Memory B cell (primary cell): Measurements from ENCODE around the gene RALGDS.

Source experiments
- ATAC-seq: fragments of 150-1000 bp; cut with Tn5 transposase; 2 replicates; pipeline ENCODE4 v1.10.0; 2021; ENCODE audit warnings: low read depth, mild to moderate bottlenecking, moderate library complexity
- DNase-seq, 2 donors: peaks; one replicate each; pipeline ENCODE4 v3.0.0; 2022; ENCODE audit warnings: low spot score in 2 of 2
- H3K27ac Mint-ChIP-seq: one replicate; pipeline ENCODE4 v1.8.0; 2022; ENCODE audit warnings: mild to moderate bottlenecking, moderate library complexity, mixed read lengths
- H3K27me3 Mint-ChIP-seq: one replicate; pipeline ENCODE4 v1.8.0; 2022; ENCODE audit warnings: mixed read lengths
- H3K36me3 Mint-ChIP-seq: one replicate; pipeline ENCODE4 v1.8.0; 2022; ENCODE audit warnings: mild to moderate bottlenecking, mixed read lengths
- H3K4me1 Mint-ChIP-seq: one replicate; pipeline ENCODE4 v1.8.0; 2022; ENCODE audit warnings: mixed read lengths
- H3K4me3 Mint-ChIP-seq: one replicate; pipeline ENCODE4 v1.8.0; 2022; ENCODE audit warnings: mild to moderate bottlenecking, moderate library complexity, mixed read lengths
- H3K9me3 Mint-ChIP-seq: one replicate; pipeline ENCODE4 v1.8.0; 2022; ENCODE audit warnings: mixed read lengths

Gene RALGDS

GRCh38 chr9:133134388-133135145 is 13.5 kb upstream of the RALGDS start:
- no peak for DNase-seq
- Mint-ChIP-seq H3K9me3 (no peaks in the 10 kb centered on the region), H3K4me1 (peaks cover 35% of the 10 kb centered on the region), H3K4me3 (no peak overlapping the region), H3K27ac (peak overlapping the region; percentile 100), H3K36me3 (no peaks in the 10 kb centered on the region), H3K27me3 (no peaks in the 10 kb centered on the region)
- ATAC-seq, result no peak

- DNase-seq (peak; percentile 82 to 83), ATAC-seq (peak; percentile 94)
- H3K9me3 Mint-ChIP-seq, result no peaks in the 10 kb centered on the region
- peaks cover 35% of the 10 kb centered on the region for H3K4me1 Mint-ChIP-seq
- H3K27ac Mint-ChIP-seq, result peak overlapping the region; percentile 100
- no peaks in the 10 kb centered on the region for H3K36me3 Mint-ChIP-seq
- no peaks in the 10 kb centered on the region for H3K27me3 Mint-ChIP-seq
- peak overlapping the region; percentile 69 for H3K4me3 Mint-ChIP-seq
These were observed 12.8 kb upstream of the RALGDS start for GRCh38 chr9:133133681-133134387.

GRCh38 chr9:133132174-133132573 is 11.1 kb upstream of the RALGDS start:
- DNase-seq (no peak), ATAC-seq (no peak)
- H3K9me3 Mint-ChIP-seq, result no peaks in the 10 kb centered on the region
- peaks cover 40% of the 10 kb centered on the region for H3K4me1 Mint-ChIP-seq
- no peaks in the 10 kb centered on the region for H3K36me3 Mint-ChIP-seq
- H3K27ac Mint-ChIP-seq, result peak overlapping the region; percentile 100
- no peak overlapping the region for H3K4me3 Mint-ChIP-seq
- no peaks in the 10 kb centered on the region for H3K27me3 Mint-ChIP-seq

GRCh38 chr9:133131506-133131905 is 10.5 kb upstream of the RALGDS start:
- Mint-ChIP-seq H3K4me1 (peaks cover 44% of the 10 kb centered on the region), H3K27me3 (no peaks in the 10 kb centered on the region), H3K4me3 (peak overlapping the region; percentile 69), H3K27ac (peak overlapping the region; percentile 100), H3K9me3 (no peaks in the 10 kb centered on the region), H3K36me3 (no peaks in the 10 kb centered on the region)
- DNase-seq (no peak), ATAC-seq (no peak)

DNA sequence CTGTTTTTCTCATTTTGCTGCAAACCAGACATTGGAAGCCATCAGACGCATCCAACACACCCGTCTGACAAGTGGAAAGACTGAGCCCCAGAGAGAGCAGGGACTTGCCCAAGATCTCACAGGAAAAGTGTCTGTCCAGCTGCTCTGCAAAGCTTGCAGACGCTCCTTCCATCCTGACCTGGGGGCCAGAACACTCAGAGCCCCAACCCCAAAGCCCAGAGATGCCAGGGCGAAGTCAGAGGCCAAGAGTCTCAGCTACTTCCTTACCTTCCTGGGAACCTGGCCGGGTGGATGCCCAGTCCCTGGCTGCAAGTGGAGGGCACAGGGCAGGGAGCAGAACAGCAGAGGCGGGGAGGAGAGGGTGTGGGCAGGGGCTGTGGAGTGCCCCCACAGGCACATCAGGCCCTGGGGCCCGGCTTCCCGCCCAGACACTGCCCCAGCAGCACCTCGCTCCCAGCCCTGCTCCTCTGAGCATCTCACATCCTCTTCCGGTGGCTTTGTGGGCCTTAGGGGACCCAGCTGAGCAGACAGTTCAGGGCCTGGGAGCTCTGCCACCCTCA is 9.7 kb upstream of the RALGDS start:
- Mint-ChIP-seq H3K27me3 (no peaks in the 10 kb centered on the region), H3K27ac (peak overlapping the region; percentile 100), H3K4me1 (peaks cover 44% of the 10 kb centered on the region), H3K4me3 (peak overlapping the region; percentile 55), H3K9me3 (no peaks in the 10 kb centered on the region), H3K36me3 (no peaks in the 10 kb centered on the region)
- peak; percentile 47 for ATAC-seq
- DNase-seq, result no peak

DNA sequence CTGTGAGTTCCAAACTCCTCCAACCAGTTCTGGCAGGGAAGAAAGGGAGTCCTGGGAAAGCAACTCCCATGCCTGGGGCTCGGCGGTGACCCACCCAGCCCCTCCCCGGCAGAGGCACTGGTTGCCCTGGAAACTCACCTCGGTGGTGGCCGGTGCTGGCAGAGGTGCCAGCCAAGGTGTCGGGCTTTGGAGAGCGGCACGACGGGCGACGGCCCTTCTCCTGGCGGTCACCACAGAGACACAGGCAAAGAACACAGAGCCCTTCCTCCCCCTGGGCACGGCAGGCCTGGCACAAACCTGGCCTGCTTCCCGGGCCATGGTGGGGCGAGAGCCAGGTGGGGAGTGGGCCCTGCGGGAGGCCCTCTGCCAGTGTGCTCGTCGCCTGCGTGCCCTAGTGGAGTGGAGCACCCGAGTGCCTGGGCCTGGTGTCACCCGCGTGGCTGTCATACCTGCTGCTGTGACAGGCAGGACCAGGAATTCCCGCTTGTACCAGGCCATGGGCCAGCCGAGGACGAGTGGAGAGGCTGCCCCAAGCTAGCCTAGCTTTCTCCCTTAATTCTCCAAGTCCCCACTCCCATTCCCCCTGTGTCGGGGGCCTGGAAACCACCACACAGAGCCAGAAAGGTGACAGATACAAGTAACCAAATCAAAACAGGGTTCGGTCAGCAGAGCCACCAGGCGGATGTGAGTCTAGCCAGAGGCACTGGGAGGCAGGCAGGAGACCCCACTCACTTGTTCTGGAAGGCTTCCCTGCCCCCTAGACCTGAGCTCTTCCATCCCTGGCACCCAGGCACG is 8.2 kb upstream of the RALGDS start:
- no peaks in the 10 kb centered on the region for H3K27me3 Mint-ChIP-seq
- H3K27ac Mint-ChIP-seq, result peak overlapping the region; percentile 41
- H3K4me3 Mint-ChIP-seq, result no peak overlapping the region
- ATAC-seq, result no peak
- no peaks in the 10 kb centered on the region for H3K36me3 Mint-ChIP-seq
- peaks cover 44% of the 10 kb centered on the region for H3K4me1 Mint-ChIP-seq
- no peaks in the 10 kb centered on the region for H3K9me3 Mint-ChIP-seq
- no peak for DNase-seq

GRCh38 chr9:133128152-133128551 is 7.1 kb upstream of the RALGDS start:
- Mint-ChIP-seq H3K4me3 (no peak overlapping the region), H3K4me1 (peaks cover 46% of the 10 kb centered on the region), H3K9me3 (no peaks in the 10 kb centered on the region), H3K27ac (peak overlapping the region; percentile 83), H3K27me3 (no peaks in the 10 kb centered on the region), H3K36me3 (no peaks in the 10 kb centered on the region)
- ATAC-seq (no peak), DNase-seq (no peak)

DNA sequence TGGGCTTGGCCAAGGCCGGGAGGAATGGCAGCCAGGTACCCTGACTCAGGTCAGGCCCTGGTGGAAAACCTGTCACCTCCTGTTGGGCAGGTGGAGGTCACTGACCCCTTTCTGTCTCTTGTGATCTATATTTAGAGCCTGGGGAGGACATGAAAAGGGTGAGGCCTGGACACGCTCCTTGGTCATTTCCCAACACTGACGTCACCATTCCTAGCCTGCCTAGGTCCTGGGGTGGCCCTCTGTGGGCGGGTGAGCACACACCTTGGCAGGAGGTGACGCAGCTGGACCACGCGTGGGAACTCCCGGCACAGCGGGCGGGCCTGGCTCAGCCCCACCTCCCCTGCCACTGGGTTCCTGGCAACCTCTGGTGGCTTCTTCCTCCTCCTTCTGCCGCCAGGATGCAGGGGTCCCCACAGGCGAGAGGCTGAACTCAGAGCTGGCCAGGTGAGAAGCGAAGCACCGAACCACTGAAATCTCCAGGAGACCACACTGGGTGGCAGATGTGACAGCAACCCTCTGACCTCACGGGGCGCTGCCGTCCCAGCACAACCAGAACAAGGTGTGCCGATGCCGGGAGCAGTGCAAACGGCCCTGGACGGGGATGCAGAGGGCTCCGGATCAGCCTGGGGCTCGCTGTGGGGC is 6.4 kb upstream of the RALGDS start:
- ATAC-seq (peak; percentile 21), DNase-seq (no peak)
- Mint-ChIP-seq H3K4me1 (peaks cover 46% of the 10 kb centered on the region), H3K27ac (peak overlapping the region; percentile 83), H3K36me3 (no peaks in the 10 kb centered on the region), H3K27me3 (no peaks in the 10 kb centered on the region), H3K4me3 (peak overlapping the region; percentile 48), H3K9me3 (no peaks in the 10 kb centered on the region)

DNA sequence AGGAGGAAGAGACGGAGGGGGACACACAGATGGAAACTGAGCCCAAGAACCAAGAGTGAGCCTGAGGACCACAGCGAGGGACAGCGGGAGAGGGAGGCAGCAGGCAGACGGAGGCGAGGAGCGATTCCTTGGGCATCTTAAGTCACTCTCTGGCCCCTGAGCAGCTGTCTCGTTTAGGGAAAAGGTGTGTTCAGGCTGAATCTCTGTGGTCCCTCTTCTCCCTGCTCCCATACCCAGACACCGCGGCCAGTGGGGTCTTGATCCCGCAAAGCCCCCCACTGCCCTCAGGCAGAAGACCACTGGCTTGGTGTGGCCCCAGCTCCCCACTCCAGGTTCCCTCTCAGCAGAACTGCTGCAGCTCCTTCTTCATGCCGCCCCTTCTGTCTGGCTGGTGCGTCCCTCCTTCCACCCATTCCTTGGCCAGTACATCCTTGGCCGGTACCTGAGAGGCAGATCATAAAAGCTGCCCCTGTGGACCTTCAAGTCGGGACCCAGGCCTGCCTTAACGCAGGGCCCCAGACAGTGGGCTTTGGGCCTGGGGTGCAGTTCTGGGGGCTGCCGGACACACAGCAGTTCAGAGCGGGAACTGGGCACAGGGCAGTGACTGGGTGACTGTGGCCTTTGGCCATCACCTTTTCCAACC is 5.8 kb upstream of the RALGDS start:
- no peaks in the 10 kb centered on the region for H3K27me3 Mint-ChIP-seq
- DNase-seq (no peak), ATAC-seq (no peak)
- H3K9me3 Mint-ChIP-seq, result no peaks in the 10 kb centered on the region
- H3K36me3 Mint-ChIP-seq, result no peaks in the 10 kb centered on the region
- H3K4me3 Mint-ChIP-seq, result peak overlapping the region; percentile 76
- peaks cover 46% of the 10 kb centered on the region for H3K4me1 Mint-ChIP-seq
- H3K27ac Mint-ChIP-seq, result peak overlapping the region; percentile 83

GRCh38 chr9:133125941-133126696 is 5.1 kb upstream of the RALGDS start:
- Mint-ChIP-seq H3K27ac (peak overlapping the region; percentile 83), H3K27me3 (no peaks in the 10 kb centered on the region), H3K36me3 (no peaks in the 10 kb centered on the region), H3K4me3 (peak overlapping the region; percentile 76), H3K9me3 (no peaks in the 10 kb centered on the region), H3K4me1 (peaks cover 45% of the 10 kb centered on the region)
- DNase-seq (no peak), ATAC-seq (peak; percentile 14)

DNA sequence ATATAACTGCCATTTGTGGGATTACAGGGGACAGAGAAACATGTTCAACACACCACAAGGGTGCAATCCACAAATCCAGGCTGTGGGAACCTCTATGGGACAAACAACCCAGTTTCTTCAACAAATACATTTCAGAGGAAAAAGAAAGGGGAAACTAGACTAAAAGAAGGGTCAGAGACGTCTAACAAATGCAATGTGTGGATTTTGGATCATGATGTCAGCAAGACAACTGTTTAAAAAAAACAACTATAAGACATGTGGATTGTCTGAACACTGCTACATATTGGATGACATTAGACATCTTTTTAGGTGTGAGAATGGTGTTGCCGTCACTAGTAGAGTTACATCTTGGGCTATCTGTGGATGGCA is 3.9 kb upstream of the RALGDS start:
- no peak for ATAC-seq
- H3K4me3 Mint-ChIP-seq, result peak overlapping the region; percentile 18
- no peaks in the 10 kb centered on the region for H3K27me3 Mint-ChIP-seq
- H3K27ac Mint-ChIP-seq, result peak overlapping the region; percentile 78
- no peaks in the 10 kb centered on the region for H3K9me3 Mint-ChIP-seq
- peaks cover 46% of the 10 kb centered on the region for H3K4me1 Mint-ChIP-seq
- H3K36me3 Mint-ChIP-seq, result no peaks in the 10 kb centered on the region
- DNase-seq, result no peak

- Mint-ChIP-seq H3K4me3 (peak overlapping the region; percentile 2), H3K27me3 (no peaks in the 10 kb centered on the region), H3K9me3 (no peaks in the 10 kb centered on the region), H3K36me3 (no peaks in the 10 kb centered on the region), H3K27ac (peak overlapping the region; percentile 78), H3K4me1 (peaks cover 46% of the 10 kb centered on the region)
- no peak for DNase-seq
- no peak for ATAC-seq
These were observed 3.3 kb upstream of the RALGDS start for GRCh38 chr9:133124123-133124906.
